ENCODE data around the gene ANKRD10. TPM values are rescaled to one million over a fixed set of nuclear protein-coding genes. Genes with fewer than 3 reads are reported as not detected.

The ANKRD10 gene
- total RNA-seq, 1 donor from 2014 or later: 145 TPM

GRCh38 chr13:110937511-110938285, 22.8 kb upstream of the ANKRD10 start:
- intact Hi-C loops (cut with micrococcal nuclease): no loop called here
- Mint-ChIP-seq H3K9me3 (peaks cover 29% of the 10 kb centered on the region), H3K27ac (no peak overlapping the region), H3K4me1 (peaks cover 18% of the 10 kb centered on the region), H3K27me3 (peaks cover 4% of the 10 kb centered on the region), H3K4me3 (no peak overlapping the region), H3K36me3 (ENCODE audit: low read depth) (peaks cover 6% of the 10 kb centered on the region)
- DNase-seq: no peak

DNA sequence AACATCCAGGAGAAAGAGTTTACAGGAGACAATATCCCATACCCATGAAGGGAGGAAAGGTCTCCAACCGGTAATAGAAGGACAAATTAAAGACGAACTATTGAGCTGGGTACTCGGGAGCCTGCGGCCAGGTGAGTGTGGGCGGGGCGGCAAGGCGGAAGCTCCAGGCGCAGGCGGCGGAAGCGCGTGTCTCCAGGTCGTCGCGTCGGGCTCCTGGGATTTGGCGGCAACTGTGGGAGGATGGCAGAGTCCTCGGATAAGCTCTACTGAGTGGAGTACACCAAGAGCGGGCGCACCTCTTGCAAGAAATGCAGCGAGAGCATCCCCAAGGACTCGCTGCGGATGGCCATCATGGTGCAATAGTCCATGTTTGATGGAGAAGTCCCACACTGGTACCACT, 21.6 kb upstream of the ANKRD10 start:
- peaks cover 13% of the 10 kb centered on the region for H3K4me1 Mint-ChIP-seq
- no peak overlapping the region for H3K4me3 Mint-ChIP-seq
- peaks cover 27% of the 10 kb centered on the region for H3K9me3 Mint-ChIP-seq
- H3K27me3 Mint-ChIP-seq: peaks cover 5% of the 10 kb centered on the region
- H3K36me3 Mint-ChIP-seq (ENCODE audit: low read depth): peaks cover 3% of the 10 kb centered on the region
- no peak for DNase-seq
- no peak overlapping the region for H3K27ac Mint-ChIP-seq
- intact Hi-C loops (cut with micrococcal nuclease): no loop called here

- intact Hi-C loops (cut with micrococcal nuclease): no loop called here
- Mint-ChIP-seq H3K36me3 (ENCODE audit: low read depth) (peaks cover 3% of the 10 kb centered on the region), H3K9me3 (peaks cover 27% of the 10 kb centered on the region), H3K27ac (no peak overlapping the region), H3K27me3 (peaks cover 26% of the 10 kb centered on the region), H3K4me1 (peaks cover 2% of the 10 kb centered on the region), H3K4me3 (no peak overlapping the region)
- no peak for DNase-seq
These were observed 17.7 kb upstream of the ANKRD10 start for GRCh38 chr13:110932588-110932987.

- intact Hi-C loops (cut with micrococcal nuclease): no loop called here
- Mint-ChIP-seq H3K27ac (no peak overlapping the region), H3K4me1 (peaks cover 2% of the 10 kb centered on the region), H3K27me3 (peaks cover 43% of the 10 kb centered on the region), H3K9me3 (peaks cover 11% of the 10 kb centered on the region), H3K4me3 (no peak overlapping the region), H3K36me3 (ENCODE audit: low read depth) (peaks cover 2% of the 10 kb centered on the region)
- DNase-seq: no peak
These were observed 14.4 kb upstream of the ANKRD10 start for GRCh38 chr13:110929104-110929777.

DNA sequence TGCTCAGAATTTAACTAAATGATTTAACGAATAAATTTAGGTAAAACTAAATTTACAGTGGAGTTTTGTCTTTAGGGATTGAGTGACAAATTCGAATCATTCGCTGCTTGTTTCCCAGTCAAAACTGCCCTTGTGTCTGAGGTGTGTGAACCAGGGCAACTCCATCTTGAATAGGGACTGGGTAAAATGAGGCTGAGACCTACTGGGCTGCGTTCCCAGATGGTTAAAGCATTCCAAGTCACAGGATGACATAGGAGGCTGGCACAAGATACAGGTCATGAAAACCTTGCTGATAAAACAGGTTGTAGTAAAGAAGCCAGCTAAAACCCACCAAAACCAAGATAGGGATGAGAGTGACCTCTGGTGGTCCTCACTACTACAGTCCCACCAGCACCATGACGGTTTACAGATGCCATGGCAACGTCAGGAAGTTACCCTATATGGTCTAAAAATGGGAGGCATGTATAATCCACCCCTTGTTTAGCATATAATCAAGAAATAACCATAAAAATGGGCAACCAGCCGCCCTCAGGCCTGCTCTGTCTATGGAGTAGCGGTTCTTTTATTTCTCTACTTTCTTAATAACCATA, 10.2 kb upstream of the ANKRD10 start:
- Mint-ChIP-seq H3K27ac (no peak overlapping the region), H3K4me1 (peaks cover 11% of the 10 kb centered on the region), H3K27me3 (peaks cover 52% of the 10 kb centered on the region), H3K36me3 (ENCODE audit: low read depth) (no peaks in the 10 kb centered on the region), H3K9me3 (no peaks in the 10 kb centered on the region), H3K4me3 (no peak overlapping the region)
- intact Hi-C loops (cut with micrococcal nuclease): no loop called here
- DNase-seq: no peak

GRCh38 chr13:110924639-110924934, 9.7 kb upstream of the ANKRD10 start:
- intact Hi-C loops (cut with micrococcal nuclease): no loop called here
- Mint-ChIP-seq H3K4me3 (no peak overlapping the region), H3K27ac (no peak overlapping the region), H3K9me3 (no peaks in the 10 kb centered on the region), H3K4me1 (peaks cover 12% of the 10 kb centered on the region), H3K36me3 (ENCODE audit: low read depth) (no peaks in the 10 kb centered on the region), H3K27me3 (peaks cover 50% of the 10 kb centered on the region)
- DNase-seq: no peak

DNA sequence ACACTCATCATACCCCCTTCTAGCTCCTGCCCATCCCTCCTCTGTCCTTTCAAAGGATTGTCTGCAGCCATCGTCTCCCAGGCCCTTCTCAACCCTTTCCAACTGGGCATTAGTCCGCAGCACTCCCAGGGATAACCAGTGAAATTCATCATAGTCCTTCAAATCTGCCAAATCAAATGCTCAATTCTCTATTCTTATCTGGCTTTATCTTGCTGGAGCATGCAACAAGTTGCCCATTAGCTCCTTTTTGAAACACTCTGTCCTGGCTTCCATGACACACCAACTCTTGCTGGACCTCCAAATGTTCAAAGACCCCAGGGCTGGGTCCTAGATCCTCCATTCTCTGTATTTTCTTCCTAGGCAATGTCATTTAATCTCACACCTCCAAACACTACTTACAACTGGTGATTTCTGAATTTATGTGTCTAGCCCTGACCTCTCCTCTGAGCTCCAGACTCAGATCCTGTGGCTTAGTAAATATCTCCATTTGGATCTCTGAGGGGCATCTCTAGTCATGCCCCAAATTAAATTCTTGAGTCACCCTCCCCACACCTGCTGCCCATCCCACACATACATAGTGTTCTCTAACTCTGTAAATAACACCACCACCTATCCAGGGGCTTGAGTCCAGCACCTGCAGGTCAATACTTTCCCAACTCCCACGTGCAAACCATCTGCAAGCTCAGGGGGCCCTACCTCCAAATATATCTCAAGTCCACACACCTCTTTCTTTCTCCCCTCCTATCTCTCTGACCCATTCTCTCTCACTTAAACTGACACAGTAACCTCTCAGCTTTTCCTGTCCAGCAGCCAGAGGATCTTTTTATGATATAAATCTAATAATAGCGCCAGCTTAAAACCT, 9.1 kb upstream of the ANKRD10 start:
- Mint-ChIP-seq H3K4me3 (no peak overlapping the region), H3K27ac (no peak overlapping the region), H3K4me1 (peaks cover 11% of the 10 kb centered on the region), H3K27me3 (peaks cover 49% of the 10 kb centered on the region), H3K36me3 (ENCODE audit: low read depth) (no peaks in the 10 kb centered on the region), H3K9me3 (no peaks in the 10 kb centered on the region)
- DNase-seq: no peak
- intact Hi-C loops (cut with micrococcal nuclease): no loop called here

DNA sequence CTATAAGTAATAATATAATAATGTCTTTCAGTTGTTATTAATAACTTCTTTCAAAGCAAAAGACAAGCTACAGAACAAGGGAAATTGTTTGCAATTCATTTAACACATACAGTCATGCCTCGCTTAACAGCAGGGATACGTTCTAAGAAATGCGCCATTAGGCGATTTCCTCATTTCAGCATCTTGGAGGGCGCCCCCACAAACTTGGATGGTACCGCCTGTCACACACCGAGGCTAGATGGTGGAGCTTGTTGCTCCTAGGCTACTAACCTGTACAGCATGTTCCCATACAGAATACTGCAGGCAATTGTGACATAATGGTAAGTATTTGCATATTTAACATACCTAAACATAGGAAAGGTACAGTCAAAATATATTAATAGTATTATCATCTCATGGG, 8.2 kb upstream of the ANKRD10 start:
- no peak for DNase-seq
- Mint-ChIP-seq H3K4me1 (peaks cover 10% of the 10 kb centered on the region), H3K9me3 (no peaks in the 10 kb centered on the region), H3K36me3 (ENCODE audit: low read depth) (no peaks in the 10 kb centered on the region), H3K27ac (no peak overlapping the region), H3K4me3 (no peak overlapping the region), H3K27me3 (peaks cover 41% of the 10 kb centered on the region)
- intact Hi-C loops (cut with micrococcal nuclease): no loop called here

GRCh38 chr13:110922506-110922905, 7.6 kb upstream of the ANKRD10 start:
- H3K27me3 Mint-ChIP-seq: peaks cover 38% of the 10 kb centered on the region
- no peaks in the 10 kb centered on the region for H3K9me3 Mint-ChIP-seq
- H3K36me3 Mint-ChIP-seq (ENCODE audit: low read depth): no peaks in the 10 kb centered on the region
- peaks cover 13% of the 10 kb centered on the region for H3K4me1 Mint-ChIP-seq
- H3K27ac Mint-ChIP-seq: no peak overlapping the region
- H3K4me3 Mint-ChIP-seq: no peak overlapping the region
- intact Hi-C loops (cut with micrococcal nuclease): no loop called here
- DNase-seq: no peak

DNA sequence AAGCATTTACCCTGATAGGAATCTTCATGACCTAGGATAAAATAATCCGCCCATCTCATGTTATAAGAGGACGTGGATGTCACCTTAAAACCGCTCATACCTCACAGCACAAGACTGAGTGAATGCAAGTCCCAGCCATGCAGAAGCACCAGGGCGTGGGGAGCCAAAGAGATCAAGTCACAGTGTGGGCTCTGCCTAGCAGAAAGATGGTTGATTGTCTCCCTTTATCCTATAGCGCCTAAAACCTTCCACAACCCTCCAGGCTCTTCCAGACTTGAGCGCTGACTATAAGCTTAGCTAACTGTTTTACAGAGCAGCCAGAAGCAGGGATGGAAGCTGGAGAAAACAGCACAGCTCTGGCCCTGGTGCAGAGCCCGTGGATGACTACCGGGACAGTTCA, 6.8 kb upstream of the ANKRD10 start:
- intact Hi-C loops (cut with micrococcal nuclease): no loop called here
- Mint-ChIP-seq H3K4me1 (peaks cover 16% of the 10 kb centered on the region), H3K27ac (no peak overlapping the region), H3K9me3 (no peaks in the 10 kb centered on the region), H3K27me3 (peaks cover 30% of the 10 kb centered on the region), H3K36me3 (ENCODE audit: low read depth) (peaks cover 2% of the 10 kb centered on the region), H3K4me3 (peak overlapping the region; percentile 6)
- DNase-seq: no peak

- Mint-ChIP-seq H3K9me3 (no peaks in the 10 kb centered on the region), H3K4me1 (peaks cover 20% of the 10 kb centered on the region), H3K27me3 (peaks cover 25% of the 10 kb centered on the region), H3K27ac (peak overlapping the region; percentile 42), H3K36me3 (ENCODE audit: low read depth) (peaks cover 5% of the 10 kb centered on the region), H3K4me3 (peak overlapping the region; percentile 6)
- intact Hi-C loops (cut with micrococcal nuclease): no loop called here
- no peak for DNase-seq
These were observed 6.3 kb upstream of the ANKRD10 start for GRCh38 chr13:110921209-110921608.

GRCh38 chr13:110920038-110920437, 5.2 kb upstream of the ANKRD10 start:
- intact Hi-C loops (cut with micrococcal nuclease): no loop called here
- H3K9me3 Mint-ChIP-seq: no peaks in the 10 kb centered on the region
- H3K36me3 Mint-ChIP-seq (ENCODE audit: low read depth): peaks cover 5% of the 10 kb centered on the region
- H3K27me3 Mint-ChIP-seq: peaks cover 24% of the 10 kb centered on the region
- no peak overlapping the region for H3K27ac Mint-ChIP-seq
- no peak for DNase-seq
- no peak overlapping the region for H3K4me3 Mint-ChIP-seq
- H3K4me1 Mint-ChIP-seq: peaks cover 23% of the 10 kb centered on the region

DNA sequence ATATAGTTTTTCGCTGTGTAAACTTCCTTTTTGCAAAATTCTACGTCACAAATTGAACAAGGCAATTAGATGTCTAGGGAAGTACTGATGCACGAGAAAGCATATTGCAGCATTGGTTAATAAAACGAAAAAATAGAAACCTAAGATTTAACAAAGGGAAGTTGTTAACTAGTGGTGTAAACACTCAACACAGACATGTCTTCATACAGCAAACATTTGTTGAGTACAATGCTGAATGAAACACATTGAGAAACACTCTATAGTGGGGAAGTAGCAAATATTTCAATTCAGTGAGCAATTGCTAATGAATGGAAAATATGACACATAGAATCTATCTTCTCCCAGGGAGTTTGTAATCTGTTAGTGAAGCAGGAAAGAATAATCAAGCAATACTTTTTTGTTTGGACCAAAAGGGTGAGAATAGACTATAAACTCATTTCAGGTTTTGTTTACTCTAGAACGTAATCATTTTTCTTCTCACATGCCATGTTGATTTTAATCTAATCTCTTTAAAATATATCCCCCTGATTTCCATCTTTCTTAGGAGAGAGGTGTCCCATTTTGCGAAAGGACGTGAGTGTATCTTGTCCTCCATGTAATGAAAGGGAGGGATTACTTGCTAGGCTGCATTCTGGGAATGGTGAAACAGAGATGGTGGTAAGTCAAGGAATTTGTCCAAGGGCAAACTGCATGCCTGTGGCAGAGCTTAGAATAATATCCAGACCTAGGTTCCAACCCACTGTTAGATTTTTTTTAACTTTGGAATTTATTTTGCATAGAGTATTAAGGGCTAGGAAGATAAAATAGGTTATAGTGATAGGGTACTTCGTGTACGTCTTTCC, 1.7 kb upstream of the ANKRD10 start:
- H3K27me3 Mint-ChIP-seq: peaks cover 2% of the 10 kb centered on the region
- peaks cover 36% of the 10 kb centered on the region for H3K4me1 Mint-ChIP-seq
- no peak for DNase-seq
- peak overlapping the region; percentile 56 for H3K27ac Mint-ChIP-seq
- peaks cover 20% of the 10 kb centered on the region for H3K36me3 Mint-ChIP-seq (ENCODE audit: low read depth)
- H3K4me3 Mint-ChIP-seq: peak overlapping the region; percentile 92
- no peaks in the 10 kb centered on the region for H3K9me3 Mint-ChIP-seq
- intact Hi-C loops (cut with micrococcal nuclease): loop anchor here (5.0 to 10.0 kb wide), 3 partner anchors 268 to 1668 kb away; partner anchors contain the start of gene TUBGCP3
